HepG2 (cell line): Measurements from ENCODE around the gene BAIAP3. TPM values are rescaled to one million over a fixed set of nuclear protein-coding genes. Genes with fewer than 3 reads are reported as not detected.

Experiments
- ATAC-seq: fragments of 200-7000 bp; cut with Tn5 transposase; 3 replicates; pipeline ENCODE4 v1.9.1; 2020; ENCODE audit warnings: mild to moderate bottlenecking, moderate library complexity
- BruUV-seq: library from RNA; stranded (reverse); fragments of 400-500 nt; replicated peaks from 2 replicates; lab custom pipeline; 2021; lab: Mats Ljungman, UMichigan
- CTCF ChIA-PET: fragments of 300-600 bp; formaldehyde crosslinking; extraction: SDS; loops from one replicate; lab custom pipeline; 2021; ENCODE audit warnings: low total read pairs, inconsistent platforms, low intra/inter-chr PET ratio; lab: Yijun Ruan, JAX
- POLR2A ChIA-PET: fragments of 350-600 bp; sonication (Branson Sonifier 250); formaldehyde crosslinking; loops from one replicate; lab custom pipeline; 2020; ENCODE audit warnings: antibody characterized with exemption, inconsistent platforms; lab: Yijun Ruan, JAX
- DNase-seq: peaks from one replicate; pipeline ENCODE4 v3.0.0-alpha.2; 2015; ENCODE audit warnings: low spot score
- FAIRE-seq: peaks from 3 replicates; lab custom pipeline; 2011; peaks lifted over from hg19 to GRCh38; lab: Jason Lieb, UNC
- H2AFZ ChIP-seq: one replicate; pipeline ENCODE4 v1.6.1; 2011; ENCODE audit warnings: low read length, inconsistent platforms
- H3K27ac ChIP-seq: fragments of 300-600 bp; 3 replicates; pipeline ENCODE4 v1.8.0; 2011; ENCODE audit warnings: mixed run types, mild to moderate bottlenecking, mixed read lengths, low read length, inconsistent platforms; ENCODE audit not compliant: insufficient read depth; ENCODE audit errors: extremely low read length
- H3K27me3 ChIP-seq, 2 experiments: fragments of 200-600 bp in 1 of 2; 2 replicates in 1 of 2; 3 replicates in 1 of 2; pipeline versions ENCODE4 v1.6.0 to v1.8.0; 2011; ENCODE audit warnings: low read length in 2 of 2, mild to moderate bottlenecking in 2 of 2, moderate library complexity in 2 of 2, inconsistent platforms in 1 of 2; ENCODE audit not compliant: insufficient read depth in 2 of 2, control insufficient read depth in 1 of 2
- H3K36me3 ChIP-seq, 2 experiments: fragments of 200-600 bp in 1 of 2; replicated peaks in 1 of 2; 2 replicates in 1 of 2; 3 replicates in 1 of 2; pipeline versions ENCODE4 v1.5.1 to v1.8.0; 2011; ENCODE audit warnings: low read length in 2 of 2, inconsistent platforms in 1 of 2; ENCODE audit not compliant: insufficient read depth in 2 of 2, control insufficient read depth in 1 of 2
- H3K4me1 ChIP-seq: 2 replicates; pipeline ENCODE4 v1.5.1; 2012; ENCODE audit warnings: low read length, inconsistent platforms; ENCODE audit not compliant: insufficient read depth
- H3K4me2 ChIP-seq: 2 replicates; pipeline ENCODE4 v1.6.0; 2011; ENCODE audit warnings: low read depth, low read length, inconsistent platforms
- H3K4me3 ChIP-seq, 3 experiments: fragments of 200-600 bp in 1 of 3; sonication (generic), shearing (Covaris generic) in 1 of 3; replicated peaks in 1 of 3; 2 replicates each; pipeline ENCODE4 v1.5.1; 2011 to 2016; ENCODE audit warnings: low read length in 3 of 3, inconsistent platforms in 2 of 3, low read depth in 2 of 3, mild to moderate bottlenecking in 2 of 3, control low read depth in 1 of 3, mixed read lengths in 1 of 3; ENCODE audit not compliant: insufficient read depth in 1 of 3
- H3K79me2 ChIP-seq: one replicate; pipeline ENCODE4 v1.6.1; 2011; ENCODE audit warnings: low read length, inconsistent platforms; ENCODE audit not compliant: insufficient read depth
- H3K9ac ChIP-seq: 2 replicates; pipeline ENCODE4 v1.6.0; 2011; ENCODE audit warnings: mild to moderate bottlenecking, low read depth, low read length, inconsistent platforms; ENCODE audit not compliant: insufficient read depth
- H3K9me3 ChIP-seq: 2 replicates; pipeline ENCODE4 v1.5.1; 2012; ENCODE audit warnings: mild to moderate bottlenecking, low read length
- H4K20me1 ChIP-seq: 2 replicates; pipeline ENCODE4 v1.6.0; 2011; ENCODE audit warnings: inconsistent platforms, mild to moderate bottlenecking, low read length, moderate library complexity; ENCODE audit not compliant: insufficient read depth
- CEBPB ChIP-seq: IDR thresholded peaks from 2 replicates; pipeline ENCODE4 v1.6.1; 2011; ENCODE audit warnings: low read depth, low read length, improper control_type of control experiment, borderline replicate concordance
- ETV5 ChIP-seq: IDR thresholded peaks from 2 replicates; pipeline ENCODE4 v1.6.1; 2018; ENCODE audit warnings: missing biosample characterization, missing genetic modification reagents, inconsistent platforms, borderline replicate concordance
- HNRNPLL ChIP-seq: fragments of 200-400 bp; formaldehyde crosslinking; IDR thresholded peaks from 2 replicates; pipeline ENCODE4 v1.6.1; 2017; ENCODE audit warnings: mild to moderate bottlenecking, low read depth, low read length; ENCODE audit not compliant: poor library complexity, severe bottlenecking
- NONO ChIP-seq, 2 experiments: fragments of 450-650 bp in 1 of 2; sonication (generic) in 1 of 2; formaldehyde crosslinking in 1 of 2; IDR thresholded peaks in 1 of 2; conservative IDR thresholded peaks in 1 of 2; 2 replicates each; pipeline versions ENCODE4 v1.6.1 to v1.8.0; 2017 to 2022; ENCODE audit warnings: mild to moderate bottlenecking in 1 of 2, missing genetic modification reagents in 1 of 2, moderate library complexity in 1 of 2
- PAX8 ChIP-seq: sonication (generic); formaldehyde crosslinking; IDR thresholded peaks from 2 replicates; pipeline ENCODE4 v1.8.0; 2022; ENCODE audit warnings: mild to moderate bottlenecking, missing genetic modification reagents, borderline replicate concordance
- ZMYM4 ChIP-seq: sonication (generic); formaldehyde crosslinking; IDR thresholded peaks from 2 replicates; pipeline ENCODE4 v1.8.1; 2023; ENCODE audit warnings: mild to moderate bottlenecking, missing genetic modification reagents
- ZNF446 ChIP-seq: sonication (generic); formaldehyde crosslinking; IDR thresholded peaks from 2 replicates; pipeline ENCODE4 v1.5.0; 2020; ENCODE audit warnings: mild to moderate bottlenecking, missing genetic modification reagents
- ZNF619 ChIP-seq: sonication (generic); formaldehyde crosslinking; IDR thresholded peaks from 2 replicates; pipeline ENCODE4 v1.4.0; 2020; ENCODE audit warnings: mild to moderate bottlenecking, missing genetic modification reagents
- ZNF687 ChIP-seq: sonication (generic); formaldehyde crosslinking; IDR thresholded peaks from 2 replicates; pipeline ENCODE4 v1.5.1; 2020; ENCODE audit warnings: mild to moderate bottlenecking, missing genetic modification reagents, moderate library complexity
- ZSCAN12 ChIP-seq: sonication (generic); formaldehyde crosslinking; IDR thresholded peaks from 2 replicates; pipeline ENCODE4 v1.9.0; 2021; ENCODE audit warnings: mild to moderate bottlenecking, missing genetic modification reagents
- WGBS: methylation state at CpG from one replicate; pipeline ENCODE4 v1.1.6; 2017; ENCODE audit warnings: low lambda C conversion rate; 5-methylcytosine and 5-hydroxymethylcytosine counted together
- in situ Hi-C: cut with HindIII; loops from 2 replicates; pipeline ENCODE4 v1.10.0; 2017; ENCODE audit warnings: low pct_unique_long_range_greater_than_20kb; ENCODE audit not compliant: extremely low pct_ligation_motif_present
- intact Hi-C: fragments of 100-400 bp; cut with micrococcal nuclease; formaldehyde crosslinking; loops from one replicate; pipeline ENCODE4 v1.10.0; 2022; ENCODE audit not compliant: unreplicated experiment
- polyA plus RNA-seq, 8 experiments: library from polyadenylated mRNA; depleted of rRNA in 3 of 8; stranded (reverse) in 7 of 8; unstranded in 1 of 8; fragments of >200 nt; fragmentation: Illumina TruSeq in 4 of 8; extraction: Trizol in 4 of 8; gene quantifications; 2 replicates each; pipeline versions ENCODE4 v1.2.1 to v1.2.3, GENCODE V29; 2011 to 2016; ENCODE audit warnings: low read depth in 4 of 8, missing spikeins in 1 of 8, mixed read lengths in 1 of 8; ENCODE audit not compliant: insufficient read depth in 1 of 8
- total RNA-seq, 5 experiments: library from RNA; depleted of rRNA; stranded (reverse); fragments of >200 nt; fragmentation: Illumina TruSeq; extraction: Trizol; gene quantifications; 2 replicates each; pipeline ENCODE4 v1.2.3, GENCODE V29; 2016; ENCODE audit warnings: low read depth in 1 of 5
- TF ChIP-seq, protein P1 (sequence below): sonication (generic); formaldehyde crosslinking; IDR thresholded peaks from 2 replicates; pipeline ENCODE4 v1.8.1; 2023; ENCODE audit warnings: mild to moderate bottlenecking, missing genetic modification reagents, borderline replicate concordance
- TF ChIP-seq, protein P2 (sequence below): sonication (generic); formaldehyde crosslinking; conservative IDR thresholded peaks from 2 replicates; pipeline ENCODE4 v1.5.0; 2020; ENCODE audit warnings: missing genetic modification reagents

The BAIAP3 gene
- total and polyA plus RNA-seq, 2 of the 13 experiments (the other 11 are each of a cell fraction or from before 2014, with no cell fraction given), result 3.2 to 5.7 TPM

DNA sequence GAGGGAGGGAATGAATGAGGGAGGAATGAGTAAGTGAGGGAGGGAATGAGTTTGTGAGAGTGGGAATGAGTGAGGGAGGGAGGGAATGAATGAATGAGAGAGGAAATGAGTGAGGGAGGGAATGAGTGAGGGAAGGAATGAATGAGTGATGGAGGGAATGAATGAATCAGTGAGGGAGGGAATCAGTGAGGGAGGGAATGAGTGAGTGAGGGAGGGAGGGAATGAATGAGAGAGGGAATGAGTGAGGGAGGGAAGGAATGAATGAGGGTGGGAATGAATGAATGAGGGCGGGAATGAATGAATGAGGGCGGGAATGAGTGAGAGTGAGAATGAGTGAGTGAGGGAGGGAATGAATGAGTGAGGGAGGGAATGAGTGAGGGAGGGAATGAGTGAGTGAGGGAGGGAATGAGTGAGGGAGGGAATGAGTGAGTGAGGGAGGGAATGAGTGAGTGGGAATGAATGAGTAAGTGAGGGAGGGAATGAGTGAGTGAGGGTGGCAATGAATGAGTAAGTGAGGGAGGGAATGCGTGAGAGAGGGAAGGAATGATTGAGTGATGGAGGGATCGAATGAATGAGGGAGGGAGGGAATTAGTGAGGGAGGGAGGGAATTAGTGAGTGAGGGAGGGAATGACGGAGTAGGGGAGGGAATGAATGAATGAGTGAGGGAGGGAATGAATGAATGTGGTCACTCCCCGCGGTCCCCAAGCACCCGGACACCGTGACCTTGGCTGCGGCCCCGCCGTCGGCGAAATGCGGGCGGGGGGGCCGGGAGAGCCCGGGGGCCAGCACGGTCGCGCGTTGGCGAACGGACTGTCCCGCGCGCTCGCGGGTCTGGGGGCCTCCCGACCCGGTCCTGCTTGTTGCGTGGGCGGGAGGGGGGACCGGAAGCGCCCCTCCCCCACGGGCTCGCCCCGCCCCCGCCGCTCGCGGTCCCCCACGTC, 25.1 kb upstream of the BAIAP3 start (continued):
- TF ChIP-seq NONO (IDR thresholded peaks at IDR 0.05), result no peak
- TF ChIP-seq NONO (CRISPR knock-in tag; conservative IDR thresholded peaks at IDR 0.05), result 0 out of 2 replicates have a peak, but pooled peaks have one; percentile 12
- peak; percentile 72; the same call in 1 of the 2 replicates for TF ChIP-seq ETV5 (CRISPR knock-in tag)
- peak; percentile 3 for TF ChIP-seq HNRNPLL
- TF ChIP-seq ZSCAN12, result no peak
- TF ChIP-seq PAX8 (CRISPR knock-in tag), result no peak
- TF ChIP-seq ZNF446 (CRISPR knock-in tag), result 0 out of 2 replicates have a peak, but pooled peaks have one; percentile 9
- TF ChIP-seq, all 625 proteins: peak for 29

- Histone ChIP-seq H3K27ac (peak within 1 kb of the TSS; percentile 100), H3K9me3 (no peaks in the 10 kb centered on the region), H3K4me3 (peak within 1 kb of the TSS; percentile 83 to 97 (median 91)), H3K79me2 (peaks cover 44% of the 10 kb centered on the region), H4K20me1 (peaks cover 42% of the 10 kb centered on the region), H3K9ac (peak within 1 kb of the TSS; percentile 100), H3K4me1 (peaks cover 46% of the 10 kb centered on the region), H3K36me3 (peaks cover 9 to 21% of the 10 kb centered on the region in 2 experiments; a peak in 4 of 5 replicates), H3K4me2 (peak within 1 kb of the TSS; percentile 95), H2AFZ (peak within 1 kb of the TSS; percentile 90), H3K27me3 (no peaks in the 10 kb centered on the region; a peak in 2 of 5 replicates)
- DNase-seq (peak; percentile 93), ATAC-seq (peak; percentile 70), FAIRE-seq (peak; percentile 86)
- WGBS, result 0% methylated on average over 2 of the region's 117 CpGs
- POLR2A ChIA-PET, result interaction anchor here (0.8 to 1.6 kb wide), 5 partner anchors 9 to 34 kb away, joined by 3 to 7 read pairs (median 5); no protein-coding TSS in a partner anchor
- CTCF ChIA-PET, result no interaction called here
- intact Hi-C loops (no loop called here), in situ Hi-C loops (no loop called here)
- no TSS peak for BruUV-seq
- no peak for TF ChIP-seq CEBPB
- TF ChIP-seq ZNF687 (CRISPR knock-in tag), result peak; percentile 78
- TF ChIP-seq, protein P1, sequence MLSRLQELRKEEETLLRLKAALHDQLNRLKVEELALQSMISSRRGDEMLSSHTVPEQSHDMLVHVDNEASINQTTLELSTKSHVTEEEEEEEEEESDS (CRISPR knock-in tag), result no peak
- peak; percentile 52; the same call in 1 of the 2 replicates for TF ChIP-seq ZMYM4
- TF ChIP-seq, protein P2, sequence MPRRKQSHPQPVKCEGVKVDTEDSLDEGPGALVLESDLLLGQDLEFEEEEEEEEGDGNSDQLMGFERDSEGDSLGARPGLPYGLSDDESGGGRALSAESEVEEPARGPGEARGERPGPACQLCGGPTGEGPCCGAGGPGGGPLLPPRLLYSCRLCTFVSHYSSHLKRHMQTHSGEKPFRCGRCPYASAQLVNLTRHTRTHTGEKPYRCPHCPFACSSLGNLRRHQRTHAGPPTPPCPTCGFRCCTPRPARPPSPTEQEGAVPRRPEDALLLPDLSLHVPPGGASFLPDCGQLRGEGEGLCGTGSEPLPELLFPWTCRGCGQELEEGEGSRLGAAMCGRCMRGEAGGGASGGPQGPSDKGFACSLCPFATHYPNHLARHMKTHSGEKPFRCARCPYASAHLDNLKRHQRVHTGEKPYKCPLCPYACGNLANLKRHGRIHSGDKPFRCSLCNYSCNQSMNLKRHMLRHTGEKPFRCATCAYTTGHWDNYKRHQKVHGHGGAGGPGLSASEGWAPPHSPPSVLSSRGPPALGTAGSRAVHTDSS (CRISPR knock-in tag), result no peak
- TF ChIP-seq ZNF619, result no peak
Observed at GRCh38 chr16:1308977-1309885, 24.2 kb upstream of the BAIAP3 start, which contains the start of gene UBE2I. TSS of gene UBE2I (plus strand) at chr16:1309636. CDS start at chr16:1314031, 4,395 bp downstream.
